ENCODE results near the gene CEACAM6.
"Not testable (repeated sequence)": the region's sequence is repeated elsewhere in the genome, so short reads cannot be mapped to it uniquely, and the experiment has no call there.

DNA sequence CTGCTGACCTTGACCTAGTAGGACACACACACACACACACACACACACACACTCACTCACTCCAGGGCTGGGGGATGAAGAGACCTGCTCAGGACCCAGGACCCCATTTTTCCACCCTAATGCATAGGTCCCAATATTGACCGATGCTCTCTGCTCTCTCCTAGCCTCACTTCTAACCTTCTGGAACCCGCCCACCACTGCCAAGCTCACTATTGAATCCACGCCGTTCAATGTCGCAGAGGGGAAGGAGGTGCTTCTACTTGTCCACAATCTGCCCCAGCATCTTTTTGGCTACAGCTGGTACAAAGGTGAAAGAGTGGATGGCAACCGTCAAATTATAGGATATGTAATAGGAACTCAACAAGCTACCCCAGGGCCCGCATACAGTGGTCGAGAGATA lies 45.8 kb upstream of the CEACAM6 start:
- TF ChIP-seq, protein P1, sequence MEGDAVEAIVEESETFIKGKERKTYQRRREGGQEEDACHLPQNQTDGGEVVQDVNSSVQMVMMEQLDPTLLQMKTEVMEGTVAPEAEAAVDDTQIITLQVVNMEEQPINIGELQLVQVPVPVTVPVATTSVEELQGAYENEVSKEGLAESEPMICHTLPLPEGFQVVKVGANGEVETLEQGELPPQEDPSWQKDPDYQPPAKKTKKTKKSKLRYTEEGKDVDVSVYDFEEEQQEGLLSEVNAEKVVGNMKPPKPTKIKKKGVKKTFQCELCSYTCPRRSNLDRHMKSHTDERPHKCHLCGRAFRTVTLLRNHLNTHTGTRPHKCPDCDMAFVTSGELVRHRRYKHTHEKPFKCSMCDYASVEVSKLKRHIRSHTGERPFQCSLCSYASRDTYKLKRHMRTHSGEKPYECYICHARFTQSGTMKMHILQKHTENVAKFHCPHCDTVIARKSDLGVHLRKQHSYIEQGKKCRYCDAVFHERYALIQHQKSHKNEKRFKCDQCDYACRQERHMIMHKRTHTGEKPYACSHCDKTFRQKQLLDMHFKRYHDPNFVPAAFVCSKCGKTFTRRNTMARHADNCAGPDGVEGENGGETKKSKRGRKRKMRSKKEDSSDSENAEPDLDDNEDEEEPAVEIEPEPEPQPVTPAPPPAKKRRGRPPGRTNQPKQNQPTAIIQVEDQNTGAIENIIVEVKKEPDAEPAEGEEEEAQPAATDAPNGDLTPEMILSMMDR (IDR thresholded peaks at IDR 0.05; ENCODE audit: low read length): not testable (repeated sequence)
- TF ChIP-seq EZH2 (IDR thresholded peaks at IDR 0.05; ENCODE audit: borderline replicate concordance, low read length): not testable (repeated sequence)
